Activated CD4-positive, alpha-beta T cell treated with anti-CD3 and anti-CD28 coated beads for 4 hours (primary cell): Measurements from ENCODE around the gene EEFSEC.

Source experiments
- DNase-seq, 2 donors: peaks; one replicate each; pipeline ENCODE4 v3.0.0-alpha.2; 2020

The EEFSEC gene

GRCh38 chr3:128457937-128458336 lies 304.7 kb downstream of the EEFSEC start:
- no peak for DNase-seq
